Measurements from ENCODE around the gene SLC33A1.
"Not testable (repeated sequence)": the region's sequence is repeated elsewhere in the genome, so short reads cannot be mapped to it uniquely, and the experiment has no call there.

The SLC33A1 gene

DNA sequence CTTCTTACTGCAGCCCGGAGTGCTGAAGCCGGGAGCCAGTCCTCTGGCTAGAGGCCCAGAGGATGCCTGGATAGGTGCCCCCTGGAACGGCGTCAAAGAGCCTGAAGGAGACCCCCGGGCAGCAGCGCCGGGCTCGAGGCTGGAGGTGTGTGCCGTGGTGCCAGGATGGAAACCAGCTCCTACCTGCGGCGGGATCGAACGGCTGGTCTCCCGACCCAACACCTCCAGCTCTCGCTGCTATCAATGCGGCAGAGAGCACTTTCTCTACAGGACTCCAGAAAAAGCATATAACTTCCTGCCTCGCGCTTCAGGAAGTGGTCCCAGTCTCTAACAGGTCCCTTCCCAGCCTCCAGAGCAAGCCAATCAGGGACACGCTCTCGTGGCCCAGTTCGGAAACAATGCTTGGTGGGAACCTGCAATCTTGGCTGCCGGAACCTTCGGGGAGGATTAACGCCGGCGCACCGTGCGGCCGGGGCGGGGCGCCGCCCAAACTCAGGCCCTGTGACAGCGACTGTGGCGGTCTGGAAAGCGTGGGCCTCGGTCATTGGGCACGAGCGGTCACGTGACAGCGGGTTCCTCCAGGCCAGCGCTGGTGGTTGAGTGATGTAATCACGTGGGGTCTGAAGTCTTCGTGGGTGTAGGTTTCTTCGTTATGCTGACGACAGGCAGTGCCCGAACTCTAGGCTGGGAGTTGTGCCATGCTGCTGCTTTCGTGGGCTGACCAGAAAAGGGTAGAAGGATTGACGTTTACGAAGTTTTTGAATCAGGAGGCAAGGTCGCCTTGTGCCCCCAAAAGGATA lies at the start of gene SLC33A1:
Gene SLC33A1, minus strand, starts transcription at position 287 of the 800 bp plus-strand sequence. CDS start 430 bp downstream, outside the sequence.
- intact Hi-C loops (cut with micrococcal nuclease) = loop anchor here (1.0 to 10.0 kb wide), 3 partner anchors 16 to 50 kb away; partner anchors contain the start of genes C3orf33 and GMPS
- H3K36me3 Mint-ChIP-seq (ENCODE audit: low read depth) = peaks cover 36% of the 10 kb centered on the region
- peak within 1 kb of the TSS; percentile 100 for H3K27ac Mint-ChIP-seq
- H3K4me3 Mint-ChIP-seq = peak within 1 kb of the TSS; percentile 93
- peaks cover 36% of the 10 kb centered on the region for H3K4me1 Mint-ChIP-seq (ENCODE audit: low read depth)
- no peaks in the 10 kb centered on the region for H3K27me3 Mint-ChIP-seq
- H3K9me3 Mint-ChIP-seq = no peaks in the 10 kb centered on the region

DNA sequence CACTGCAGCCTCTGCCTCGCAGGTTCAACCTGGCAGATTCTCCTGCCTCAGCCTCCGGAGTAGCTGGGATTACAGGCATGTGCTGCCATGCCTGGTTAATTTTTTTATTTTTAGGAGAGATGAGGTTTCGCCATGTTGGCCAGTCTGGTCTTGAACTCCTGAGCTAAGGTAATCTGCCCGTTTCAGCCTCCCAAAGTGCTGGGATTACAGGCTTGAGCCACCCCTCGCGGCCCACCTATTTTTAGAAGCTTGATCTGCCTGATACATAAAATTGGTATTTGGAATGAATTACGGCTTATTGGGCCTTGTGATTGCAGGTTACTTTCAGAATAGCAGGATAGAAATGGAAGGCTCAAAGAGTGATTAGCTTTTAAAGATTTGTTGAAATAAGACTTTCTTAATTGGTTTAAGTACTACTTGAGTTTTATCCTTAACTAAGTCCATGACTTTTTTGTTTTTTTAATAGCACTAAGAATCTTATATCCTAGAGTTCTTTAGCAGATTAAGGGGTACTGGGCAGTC lies 41.2 kb upstream of the SLC33A1 start:
- no peaks in the 10 kb centered on the region for H3K27me3 Mint-ChIP-seq

DNA sequence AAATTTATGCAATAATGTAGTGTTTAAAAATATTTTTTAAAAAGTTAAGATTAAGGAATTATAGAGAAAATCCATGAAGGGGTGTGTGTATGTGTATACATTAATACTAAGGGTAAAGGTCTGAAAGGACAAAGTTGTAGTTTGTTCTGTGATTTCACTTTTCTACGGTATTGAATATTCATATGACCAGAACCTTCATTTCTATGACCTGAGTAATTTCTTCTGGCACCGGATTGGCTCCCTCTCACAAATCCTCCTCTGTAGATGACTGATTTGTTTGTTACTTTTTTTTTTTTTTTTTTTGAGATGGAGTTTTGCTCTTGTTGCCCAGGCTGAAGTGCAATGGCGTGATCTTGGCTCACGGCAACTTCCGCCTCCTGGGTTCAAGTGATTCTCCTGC lies 37.1 kb upstream of the SLC33A1 start:
- H3K27me3 Mint-ChIP-seq = no peaks in the 10 kb centered on the region
- no peak overlapping the region for H3K27ac Mint-ChIP-seq
- H3K4me1 Mint-ChIP-seq (ENCODE audit: low read depth) = peaks cover 28% of the 10 kb centered on the region
- H3K36me3 Mint-ChIP-seq (ENCODE audit: low read depth) = peaks cover 30% of the 10 kb centered on the region
- intact Hi-C loops (cut with micrococcal nuclease) = no loop called here
- no peak overlapping the region for H3K4me3 Mint-ChIP-seq
- H3K9me3 Mint-ChIP-seq = no peaks in the 10 kb centered on the region

More for the DNA sequence above, 41.2 kb upstream of the SLC33A1 start:
- no peak overlapping the region for H3K27ac Mint-ChIP-seq
- peaks cover 64% of the 10 kb centered on the region for H3K36me3 Mint-ChIP-seq (ENCODE audit: low read depth)
- peaks cover 5% of the 10 kb centered on the region for H3K4me1 Mint-ChIP-seq (ENCODE audit: low read depth)
- H3K9me3 Mint-ChIP-seq = no peaks in the 10 kb centered on the region
- intact Hi-C loops (cut with micrococcal nuclease) = no loop called here
- H3K4me3 Mint-ChIP-seq = no peak overlapping the region

DNA sequence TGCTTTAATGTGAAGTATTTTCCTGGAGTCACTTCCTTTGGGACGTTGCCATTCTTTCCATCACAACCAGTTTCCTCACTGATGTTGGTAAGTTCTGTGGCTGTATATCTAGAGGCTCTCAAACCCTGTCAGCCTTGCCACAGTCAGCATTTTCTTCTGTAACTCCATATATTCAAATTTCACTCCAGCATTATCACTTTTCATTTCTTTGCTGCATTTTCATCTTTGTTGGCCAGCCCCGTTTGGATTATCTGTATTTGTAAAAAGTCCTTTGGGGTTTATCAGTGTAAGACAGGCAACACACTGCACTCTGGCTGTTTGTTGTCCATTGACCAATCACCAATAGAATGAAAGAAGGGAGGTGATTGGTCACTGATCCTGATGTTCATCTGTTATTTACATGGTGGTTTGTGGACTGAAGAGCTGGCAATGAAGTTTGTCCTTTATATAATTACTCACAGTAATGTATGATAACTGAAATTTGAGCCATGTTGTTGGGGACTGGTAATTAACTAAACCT lies 36.5 kb upstream of the SLC33A1 start:
- Mint-ChIP-seq H3K4me3 (no peak overlapping the region), H3K4me1 (ENCODE audit: low read depth) (peaks cover 28% of the 10 kb centered on the region), H3K27me3 (no peaks in the 10 kb centered on the region), H3K9me3 (no peaks in the 10 kb centered on the region), H3K27ac (no peak overlapping the region), H3K36me3 (ENCODE audit: low read depth) (peaks cover 24% of the 10 kb centered on the region)
- intact Hi-C loops (cut with micrococcal nuclease) = no loop called here

DNA sequence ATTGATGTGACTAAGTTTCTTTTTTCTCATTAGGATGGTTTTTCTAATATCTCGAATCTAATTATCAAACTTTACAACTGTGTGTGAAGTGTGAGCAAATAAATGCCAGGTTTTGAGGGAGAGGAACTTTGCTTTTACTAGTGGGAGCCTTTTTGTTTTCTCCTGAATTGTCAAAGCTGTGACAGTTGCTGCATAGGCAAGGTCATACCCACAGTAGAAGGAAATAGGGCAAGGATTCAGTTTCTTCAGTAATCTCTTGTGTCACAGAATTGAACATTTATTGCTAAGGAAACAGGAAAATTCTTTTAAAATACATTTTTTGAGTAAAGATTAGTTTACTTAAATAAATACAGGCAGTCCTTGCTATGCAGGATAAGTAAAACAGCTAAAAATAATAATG lies 35.7 kb upstream of the SLC33A1 start:
- H3K27me3 Mint-ChIP-seq = no peaks in the 10 kb centered on the region
- no peak overlapping the region for H3K4me3 Mint-ChIP-seq
- no peak overlapping the region for H3K27ac Mint-ChIP-seq
- H3K36me3 Mint-ChIP-seq (ENCODE audit: low read depth) = peaks cover 16% of the 10 kb centered on the region
- no peaks in the 10 kb centered on the region for H3K9me3 Mint-ChIP-seq
- H3K4me1 Mint-ChIP-seq (ENCODE audit: low read depth) = peaks cover 28% of the 10 kb centered on the region
- intact Hi-C loops (cut with micrococcal nuclease) = no loop called here

DNA sequence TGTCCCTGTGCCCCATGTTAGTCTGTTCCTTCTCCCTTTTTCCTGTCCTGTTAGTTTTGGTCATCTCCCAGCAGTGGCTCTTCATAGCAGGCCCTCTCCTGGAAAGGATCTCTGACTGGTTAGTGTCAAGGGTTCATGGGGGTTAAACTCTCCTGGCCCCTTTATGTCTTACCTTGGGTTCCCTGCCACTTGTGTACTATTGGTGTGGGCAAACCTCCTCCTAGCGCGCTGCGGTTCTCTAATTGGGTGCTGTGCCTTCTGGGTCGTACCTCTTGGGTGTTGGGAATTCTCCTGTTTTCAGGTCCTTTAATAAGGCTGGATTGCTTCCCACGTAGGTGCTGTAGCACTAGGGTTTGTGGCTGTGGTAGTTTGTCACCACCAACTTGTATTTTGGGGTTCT lies 35.0 kb upstream of the SLC33A1 start:
- peak overlapping the region; percentile 26 for H3K27ac Mint-ChIP-seq

DNA sequence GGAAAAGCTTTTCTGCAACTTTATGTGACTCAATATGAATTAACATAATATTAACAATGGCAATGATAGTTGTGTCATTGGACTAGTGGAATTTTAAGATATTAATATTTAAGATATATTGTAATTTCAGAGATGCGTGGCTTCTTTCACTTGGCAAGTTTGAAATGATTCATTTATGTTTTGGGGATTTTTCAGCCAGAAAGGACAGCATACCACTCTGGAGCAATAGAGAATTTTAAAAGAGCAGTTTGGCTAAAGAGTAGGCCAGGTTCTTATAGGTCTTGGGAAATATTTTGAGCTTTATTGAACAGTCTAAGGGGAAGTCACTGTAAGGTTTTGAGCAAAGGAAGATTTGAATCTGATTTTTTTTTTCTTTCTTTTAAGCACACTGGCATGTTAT lies 32.7 kb upstream of the SLC33A1 start:
- intact Hi-C loops (cut with micrococcal nuclease) = no loop called here
- no peak overlapping the region for H3K27ac Mint-ChIP-seq

More for the DNA sequence above, 35.0 kb upstream of the SLC33A1 start:
- peaks cover 9% of the 10 kb centered on the region for H3K36me3 Mint-ChIP-seq (ENCODE audit: low read depth)
- H3K4me3 Mint-ChIP-seq = no peak overlapping the region
- intact Hi-C loops (cut with micrococcal nuclease) = no loop called here
- no peaks in the 10 kb centered on the region for H3K9me3 Mint-ChIP-seq
- H3K4me1 Mint-ChIP-seq (ENCODE audit: low read depth) = peaks cover 28% of the 10 kb centered on the region
- no peaks in the 10 kb centered on the region for H3K27me3 Mint-ChIP-seq

DNA sequence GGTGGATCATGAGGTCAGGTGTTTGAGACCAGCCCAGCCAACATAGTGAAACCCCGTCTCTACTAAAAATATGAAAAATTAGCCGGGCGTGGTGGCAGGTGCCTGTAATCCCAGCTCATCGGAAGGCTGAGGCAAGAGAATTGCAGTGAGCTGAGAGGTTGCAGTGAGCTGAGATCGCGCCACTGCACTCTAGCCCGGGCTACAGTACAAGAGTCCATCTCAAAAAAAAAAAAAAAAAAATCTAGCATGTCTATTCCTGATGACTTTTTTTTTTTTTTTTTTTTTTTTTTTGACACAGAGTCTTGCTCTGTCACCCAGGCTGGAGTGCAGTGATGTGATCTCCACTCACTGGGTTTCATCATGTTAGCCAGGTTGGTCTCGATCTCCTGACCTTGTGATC lies 32.1 kb upstream of the SLC33A1 start:
- intact Hi-C loops (cut with micrococcal nuclease); H3K4me3 Mint-ChIP-seq; H3K27ac Mint-ChIP-seq; H3K9me3 Mint-ChIP-seq; H3K27me3 Mint-ChIP-seq; H3K36me3 Mint-ChIP-seq (ENCODE audit: low read depth): not testable (repeated sequence)
- peaks cover 28% of the 10 kb centered on the region for H3K4me1 Mint-ChIP-seq (ENCODE audit: low read depth)

More for the DNA sequence above, 32.7 kb upstream of the SLC33A1 start:
- H3K36me3 Mint-ChIP-seq (ENCODE audit: low read depth) = no peaks in the 10 kb centered on the region
- no peaks in the 10 kb centered on the region for H3K27me3 Mint-ChIP-seq
- H3K4me3 Mint-ChIP-seq = no peak overlapping the region
- H3K9me3 Mint-ChIP-seq = no peaks in the 10 kb centered on the region
- H3K4me1 Mint-ChIP-seq (ENCODE audit: low read depth) = peaks cover 28% of the 10 kb centered on the region

DNA sequence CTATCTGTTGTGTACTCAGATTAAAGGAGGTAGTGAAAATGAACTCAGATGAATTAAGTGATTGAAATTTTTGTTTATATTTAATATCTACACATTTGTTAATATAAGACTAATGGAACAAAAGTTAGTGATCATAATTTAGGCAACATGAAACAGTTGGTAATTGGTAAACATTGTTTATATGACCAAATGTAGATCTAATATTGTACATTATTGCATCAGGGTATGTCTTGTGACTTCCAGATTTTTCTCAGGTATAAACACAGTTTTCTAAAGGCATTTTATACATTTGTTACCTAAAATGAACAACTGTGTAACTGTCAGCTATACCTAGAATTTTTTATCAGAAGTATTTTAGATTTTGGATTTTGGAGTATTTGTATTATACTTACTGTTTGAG lies 31.1 kb upstream of the SLC33A1 start:
- intact Hi-C loops (cut with micrococcal nuclease) = no loop called here

DNA sequence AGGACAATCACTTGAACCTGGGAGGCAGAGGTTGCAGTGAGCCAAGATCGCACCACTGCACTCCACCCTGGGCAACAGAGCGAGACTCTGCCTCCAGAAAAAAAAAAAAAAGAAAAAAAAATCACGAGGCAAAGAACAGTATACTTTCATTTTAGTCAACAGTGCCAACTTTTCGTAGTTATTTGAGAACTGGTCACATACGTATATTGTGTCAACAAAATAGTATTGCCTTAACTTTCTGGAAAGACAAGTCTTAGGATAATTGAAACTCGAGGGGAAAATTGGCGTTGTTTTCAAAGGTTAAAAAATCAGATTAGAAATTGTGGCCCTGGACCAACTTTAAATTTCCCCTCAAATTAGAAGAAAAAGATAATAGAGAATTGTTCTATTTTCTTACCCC lies 30.1 kb upstream of the SLC33A1 start:
- Mint-ChIP-seq H3K36me3 (ENCODE audit: low read depth) (no peaks in the 10 kb centered on the region), H3K9me3 (no peaks in the 10 kb centered on the region), H3K27me3 (no peaks in the 10 kb centered on the region), H3K4me3 (no peak overlapping the region), H3K27ac (no peak overlapping the region), H3K4me1 (ENCODE audit: low read depth) (peaks cover 27% of the 10 kb centered on the region)
- intact Hi-C loops (cut with micrococcal nuclease) = no loop called here

More for the DNA sequence above, 31.1 kb upstream of the SLC33A1 start:
- H3K27me3 Mint-ChIP-seq = no peaks in the 10 kb centered on the region
- no peaks in the 10 kb centered on the region for H3K9me3 Mint-ChIP-seq
- peaks cover 25% of the 10 kb centered on the region for H3K4me1 Mint-ChIP-seq (ENCODE audit: low read depth)
- no peak overlapping the region for H3K4me3 Mint-ChIP-seq
- H3K36me3 Mint-ChIP-seq (ENCODE audit: low read depth) = no peaks in the 10 kb centered on the region
- H3K27ac Mint-ChIP-seq = no peak overlapping the region

DNA sequence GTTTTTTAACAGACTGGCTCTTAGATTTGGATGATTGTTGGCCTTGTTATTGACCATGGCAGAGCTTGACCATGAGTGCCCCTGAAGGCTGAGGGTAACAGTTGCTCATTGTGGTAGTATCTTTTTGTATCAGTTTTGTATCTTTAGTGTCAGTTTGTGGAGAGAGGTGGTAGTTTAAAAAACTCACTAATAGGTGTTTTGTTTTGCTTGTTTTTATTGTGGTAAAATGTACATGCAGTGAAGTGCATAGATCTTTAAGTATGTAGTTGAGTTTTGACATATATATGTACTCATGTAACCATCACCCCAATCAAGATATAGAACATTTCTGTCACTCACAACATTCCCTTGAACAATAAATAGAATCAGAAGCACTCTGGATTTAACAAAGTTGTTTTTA lies 26.1 kb upstream of the SLC33A1 start:
- Mint-ChIP-seq H3K9me3 (no peaks in the 10 kb centered on the region), H3K27me3 (no peaks in the 10 kb centered on the region), H3K4me1 (ENCODE audit: low read depth) (peaks cover 18% of the 10 kb centered on the region), H3K27ac (no peak overlapping the region), H3K36me3 (ENCODE audit: low read depth) (no peaks in the 10 kb centered on the region), H3K4me3 (no peak overlapping the region)
- intact Hi-C loops (cut with micrococcal nuclease) = no loop called here

DNA sequence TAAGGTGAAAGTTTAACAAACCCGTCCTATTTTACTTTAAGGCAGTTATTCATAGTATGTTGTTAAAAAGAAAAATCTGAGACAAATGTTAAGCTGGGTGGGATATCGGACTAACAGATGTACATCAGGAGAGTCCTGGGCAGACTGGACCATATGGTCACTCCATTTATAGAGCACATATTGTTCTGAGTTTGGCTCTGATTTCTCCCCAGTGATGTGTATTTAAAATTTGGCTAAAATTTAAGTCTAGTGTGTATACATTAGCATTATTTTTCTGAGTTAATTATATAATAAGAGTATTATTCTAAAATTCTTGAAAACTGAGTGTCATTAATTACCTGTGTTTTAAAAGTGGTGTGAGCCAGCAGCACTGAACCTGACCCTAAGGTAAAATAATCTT lies 22.3 kb upstream of the SLC33A1 start:
- Mint-ChIP-seq H3K4me3 (no peak overlapping the region), H3K9me3 (no peaks in the 10 kb centered on the region), H3K27me3 (no peaks in the 10 kb centered on the region), H3K27ac (no peak overlapping the region), H3K36me3 (ENCODE audit: low read depth) (peaks cover 4% of the 10 kb centered on the region), H3K4me1 (ENCODE audit: low read depth) (peaks cover 31% of the 10 kb centered on the region)
- intact Hi-C loops (cut with micrococcal nuclease) = no loop called here

DNA sequence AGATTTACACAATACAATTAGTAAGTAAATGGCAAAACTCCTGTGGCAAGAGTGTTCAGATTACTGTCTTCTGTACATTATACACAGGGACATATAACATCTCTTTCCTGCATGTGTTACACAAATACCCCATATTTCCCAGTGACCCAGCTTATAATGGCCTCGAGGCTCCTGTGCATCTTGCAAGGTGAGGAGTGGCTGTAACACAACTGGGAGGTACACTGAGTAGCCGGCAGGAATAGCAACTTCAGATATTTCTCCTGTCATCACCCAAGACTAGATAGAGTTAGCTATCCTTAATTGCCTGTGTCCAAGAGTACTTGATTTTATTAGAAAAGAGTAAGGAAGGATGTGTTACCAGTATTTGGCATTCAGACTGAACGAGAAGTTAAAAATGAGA lies 21.8 kb upstream of the SLC33A1 start:
- H3K27me3 Mint-ChIP-seq = no peaks in the 10 kb centered on the region
- H3K36me3 Mint-ChIP-seq (ENCODE audit: low read depth) = peaks cover 8% of the 10 kb centered on the region
- H3K4me3 Mint-ChIP-seq = no peak overlapping the region
- H3K4me1 Mint-ChIP-seq (ENCODE audit: low read depth) = peaks cover 31% of the 10 kb centered on the region
- H3K27ac Mint-ChIP-seq = no peak overlapping the region
- H3K9me3 Mint-ChIP-seq = no peaks in the 10 kb centered on the region
- intact Hi-C loops (cut with micrococcal nuclease) = no loop called here

DNA sequence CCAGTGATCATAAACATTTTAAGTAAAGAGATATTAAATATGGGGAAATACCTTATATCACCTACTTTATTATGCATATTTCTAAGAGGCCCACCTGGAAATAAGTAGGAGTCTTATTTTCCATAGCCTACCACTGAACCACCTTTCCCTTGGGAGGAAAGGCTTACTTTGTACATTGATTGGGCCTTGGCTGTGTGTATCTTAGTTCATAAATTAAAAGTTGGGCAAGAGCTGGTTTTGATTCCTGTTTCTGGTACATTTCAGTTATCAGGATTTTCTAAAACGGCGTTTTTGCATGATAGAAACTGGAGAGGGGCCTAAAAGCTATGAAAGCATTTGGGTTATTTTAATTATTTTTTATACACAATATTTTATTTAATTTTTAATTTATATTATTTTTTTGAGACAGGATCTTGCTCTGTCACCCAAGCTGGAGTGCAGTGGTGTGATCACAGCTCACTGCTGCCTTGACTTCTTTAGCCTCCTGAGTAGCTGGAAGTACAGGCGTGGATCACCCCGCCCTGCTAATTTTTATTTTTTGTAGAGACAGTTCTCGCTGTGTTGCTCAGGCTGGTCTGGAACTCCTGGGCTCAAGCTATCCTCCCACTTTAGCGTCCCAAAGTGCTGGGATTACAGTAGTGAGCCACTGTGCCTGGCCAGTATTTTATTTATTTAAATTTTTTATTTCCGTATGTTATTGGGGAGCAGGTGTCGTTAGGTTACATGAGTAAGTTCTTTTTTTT lies 18.8 kb upstream of the SLC33A1 start:
- Mint-ChIP-seq H3K4me1 (ENCODE audit: low read depth) (peaks cover 24% of the 10 kb centered on the region), H3K27ac (no peak overlapping the region), H3K36me3 (ENCODE audit: low read depth) (peaks cover 8% of the 10 kb centered on the region), H3K4me3 (no peak overlapping the region), H3K9me3 (no peaks in the 10 kb centered on the region), H3K27me3 (no peaks in the 10 kb centered on the region)
- intact Hi-C loops (cut with micrococcal nuclease) = no loop called here

Measured in dendritic cell treated with granulocyte-macrophage colony-stimulating factor and Interleukin-4, amounts not matched to agents 40 ng/mL and 50 ng/mL, for 4 days (primary cell).